ENCODE data around the gene STK32C.

The STK32C gene

GRCh38 chr10:132281915-132282666 is 25.7 kb downstream of the STK32C start:
- H3K4me3 ChIP-seq (replicated peaks; ENCODE audit: low read depth, low read length), result no peak overlapping the region
- TF ChIP-seq, protein P1, sequence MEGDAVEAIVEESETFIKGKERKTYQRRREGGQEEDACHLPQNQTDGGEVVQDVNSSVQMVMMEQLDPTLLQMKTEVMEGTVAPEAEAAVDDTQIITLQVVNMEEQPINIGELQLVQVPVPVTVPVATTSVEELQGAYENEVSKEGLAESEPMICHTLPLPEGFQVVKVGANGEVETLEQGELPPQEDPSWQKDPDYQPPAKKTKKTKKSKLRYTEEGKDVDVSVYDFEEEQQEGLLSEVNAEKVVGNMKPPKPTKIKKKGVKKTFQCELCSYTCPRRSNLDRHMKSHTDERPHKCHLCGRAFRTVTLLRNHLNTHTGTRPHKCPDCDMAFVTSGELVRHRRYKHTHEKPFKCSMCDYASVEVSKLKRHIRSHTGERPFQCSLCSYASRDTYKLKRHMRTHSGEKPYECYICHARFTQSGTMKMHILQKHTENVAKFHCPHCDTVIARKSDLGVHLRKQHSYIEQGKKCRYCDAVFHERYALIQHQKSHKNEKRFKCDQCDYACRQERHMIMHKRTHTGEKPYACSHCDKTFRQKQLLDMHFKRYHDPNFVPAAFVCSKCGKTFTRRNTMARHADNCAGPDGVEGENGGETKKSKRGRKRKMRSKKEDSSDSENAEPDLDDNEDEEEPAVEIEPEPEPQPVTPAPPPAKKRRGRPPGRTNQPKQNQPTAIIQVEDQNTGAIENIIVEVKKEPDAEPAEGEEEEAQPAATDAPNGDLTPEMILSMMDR (IDR thresholded peaks at IDR 0.05; ENCODE audit: low read length, missing control alignments), result no peak
- no peak for DNase-seq (ENCODE audit: low read depth)

DNA sequence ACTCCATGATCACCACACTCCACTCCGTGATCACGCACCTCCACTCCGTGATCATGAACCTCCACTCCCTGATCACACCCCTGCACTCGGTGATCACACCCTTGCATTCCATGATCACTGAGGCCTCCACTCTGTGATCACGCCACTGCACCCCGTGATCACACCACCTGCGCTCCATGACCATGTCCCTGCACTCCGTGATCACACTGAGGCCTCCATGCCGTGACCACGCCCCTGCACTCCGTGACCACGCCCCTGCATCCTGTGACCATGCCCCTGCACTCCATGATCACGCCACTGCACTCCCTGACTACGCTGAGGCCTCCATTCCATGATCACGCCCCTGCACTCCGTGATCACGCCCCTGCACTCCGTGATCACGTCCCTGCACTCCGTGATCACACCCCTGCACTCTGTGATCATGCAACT is 27.1 kb downstream of the STK32C start:
- TF ChIP-seq, protein P1 (IDR thresholded peaks at IDR 0.05; ENCODE audit: low read length, missing control alignments), result no peak
- no peak for DNase-seq (ENCODE audit: low read depth)
- H3K4me3 ChIP-seq (replicated peaks; ENCODE audit: low read depth, low read length), result no peak overlapping the region

DNA sequence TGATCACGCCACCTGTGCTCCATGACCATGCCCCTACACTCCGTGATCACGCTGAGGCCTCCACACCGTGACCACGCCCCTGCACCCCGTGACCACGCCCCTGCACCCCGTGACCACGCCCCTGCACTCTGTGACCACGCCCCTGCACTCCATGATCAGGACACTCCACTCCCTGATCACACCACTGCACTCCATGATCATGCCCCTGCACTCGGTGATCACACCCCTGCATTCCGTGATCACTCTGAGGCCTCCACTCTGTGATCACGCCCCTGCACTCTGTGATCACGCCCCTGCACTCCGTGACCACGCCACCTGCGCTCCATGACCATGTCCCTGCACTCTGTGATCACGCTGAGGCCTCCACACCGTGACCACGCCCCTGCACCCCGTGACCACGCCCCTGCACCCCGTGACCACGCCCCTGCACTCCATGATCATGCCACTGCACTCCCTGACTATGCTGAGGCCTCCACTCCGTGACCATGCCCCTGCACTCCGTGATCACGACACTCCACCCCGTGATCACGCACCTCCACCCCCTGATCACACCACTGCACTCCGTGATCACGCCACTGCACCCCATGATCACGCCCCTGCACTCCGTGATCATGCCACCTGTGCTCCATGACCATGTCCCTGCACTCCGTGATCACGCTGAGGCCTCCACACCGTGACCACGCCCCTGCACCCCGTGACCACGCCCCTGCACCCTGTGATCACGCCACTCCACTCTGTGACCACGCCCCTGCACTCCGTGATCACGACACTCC is 27.7 kb downstream of the STK32C start:
- TF ChIP-seq, protein P1 (IDR thresholded peaks at IDR 0.05; ENCODE audit: low read length, missing control alignments), result no peak
- no peak overlapping the region for H3K4me3 ChIP-seq (replicated peaks; ENCODE audit: low read depth, low read length)
- DNase-seq (ENCODE audit: low read depth), result no peak

DNA sequence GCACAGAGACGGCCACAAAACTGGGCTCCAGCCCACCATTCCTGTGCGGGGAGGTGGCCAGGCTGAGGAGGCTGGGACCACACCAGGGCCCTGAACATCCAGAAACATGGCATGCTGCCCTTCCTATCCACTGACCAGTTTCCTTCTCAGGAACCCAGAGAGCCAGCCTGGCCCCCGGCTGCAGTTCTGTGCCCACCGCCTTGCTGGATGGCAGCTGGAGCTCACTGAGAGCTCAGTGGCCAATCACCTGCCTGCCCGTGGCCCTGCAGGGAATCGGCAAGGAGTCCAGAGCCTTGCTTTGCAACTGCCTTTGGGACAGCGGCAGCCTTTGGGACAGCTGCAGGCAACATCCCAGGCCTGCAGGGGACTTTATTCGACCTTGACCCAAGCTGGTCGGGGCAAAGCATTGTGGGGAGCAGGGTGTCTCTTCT is 30.4 kb downstream of the STK32C start:
- TF ChIP-seq, protein P1 (IDR thresholded peaks at IDR 0.05; ENCODE audit: low read length, missing control alignments), result no peak
- no peak for DNase-seq (ENCODE audit: low read depth)
- no peak overlapping the region for H3K4me3 ChIP-seq (replicated peaks; ENCODE audit: low read depth, low read length)

DNA sequence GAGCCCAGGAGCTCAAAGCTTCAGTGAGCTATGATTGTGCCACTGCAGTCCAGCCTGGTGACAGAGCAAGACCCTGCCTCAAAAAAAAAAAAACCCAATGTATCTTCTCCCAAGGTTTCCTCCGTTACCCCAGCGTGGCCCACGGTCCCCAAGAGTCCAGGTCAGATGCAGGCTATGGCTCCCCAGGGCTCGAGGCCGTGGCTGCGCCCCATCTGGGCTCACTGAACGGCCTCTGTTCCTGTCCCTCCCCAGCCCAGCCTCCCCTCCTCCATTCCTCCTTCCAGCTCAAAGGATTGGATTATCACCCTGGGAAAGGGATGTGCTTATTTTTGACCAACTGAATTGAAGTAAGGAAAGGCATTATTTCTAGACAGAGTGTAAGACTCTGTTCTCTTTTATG is 31.0 kb downstream of the STK32C start:
- H3K4me3 ChIP-seq (replicated peaks; ENCODE audit: low read depth, low read length), result no peak overlapping the region
- TF ChIP-seq, protein P1 (IDR thresholded peaks at IDR 0.05; ENCODE audit: low read length, missing control alignments), result no peak
- DNase-seq (ENCODE audit: low read depth), result no peak

GRCh38 chr10:132276179-132276675 is 31.5 kb downstream of the STK32C start:
- no peak for DNase-seq (ENCODE audit: low read depth)
- TF ChIP-seq, protein P1 (IDR thresholded peaks at IDR 0.05; ENCODE audit: low read length, missing control alignments), result no peak
- no peak overlapping the region for H3K4me3 ChIP-seq (replicated peaks; ENCODE audit: low read depth, low read length)

Data from fibroblast of pulmonary artery (primary cell).